K562 (cell line): ENCODE data around the gene NNAT. TPM values are rescaled to one million over a fixed set of nuclear protein-coding genes. Genes with fewer than 3 reads are reported as not detected.

Experiments
- ARHGAP35 ChIP-seq: fragments of 450-650 bp; IDR thresholded peaks from 2 replicates; pipeline ENCODE4 v1.6.1; 2018; ENCODE audit not compliant: partially characterized antibody
- ARID1B ChIP-seq: fragments of 450-650 bp; IDR thresholded peaks from 2 replicates; pipeline ENCODE4 v1.6.1; 2016; ENCODE audit warnings: antibody characterized with exemption, mild to moderate bottlenecking, inconsistent platforms
- ARID4B ChIP-seq: sonication (generic); formaldehyde crosslinking; IDR thresholded peaks from 2 replicates; pipeline ENCODE4 v1.8.0; 2022; ENCODE audit warnings: mild to moderate bottlenecking, missing genetic modification reagents
- C11orf30 ChIP-seq: fragments of 450-650 bp; IDR thresholded peaks from 2 replicates; pipeline ENCODE4 v1.6.1; 2016; ENCODE audit warnings: low read depth, mild to moderate bottlenecking
- CBFA2T3 ChIP-seq: fragments of 450-650 bp; IDR thresholded peaks from 2 replicates; pipeline ENCODE4 v1.6.1; 2017
- EHMT2 ChIP-seq: fragments of 450-650 bp; IDR thresholded peaks from 2 replicates; pipeline ENCODE4 v1.6.1; 2018; ENCODE audit warnings: antibody characterized with exemption
- EP300 ChIP-seq: IDR thresholded peaks from 2 replicates; pipeline ENCODE4 v1.6.1; 2012; ENCODE audit warnings: low read length, improper control_type of control experiment
- ETV5 ChIP-seq: sonication (generic); formaldehyde crosslinking; IDR thresholded peaks from 2 replicates; pipeline ENCODE4 v1.4.0; 2020; ENCODE audit warnings: low read depth, mild to moderate bottlenecking, missing genetic modification reagents
- FUS ChIP-seq: fragments of 200-400 bp; formaldehyde crosslinking; optimal IDR thresholded peaks from 2 replicates; pipeline ENCODE3; 2017; ENCODE audit warnings: low read depth, low read length
- IRF1 ChIP-seq: sonication (generic); formaldehyde crosslinking; IDR thresholded peaks from 2 replicates; pipeline ENCODE4 v1.8.0; 2022; ENCODE audit warnings: missing genetic modification reagents, mild to moderate bottlenecking, borderline replicate concordance
- JUNB ChIP-seq: fragments of 450-650 bp; formaldehyde crosslinking; conservative IDR thresholded peaks from 2 replicates; pipeline ENCODE4 v1.4.0; 2020; ENCODE audit warnings: mild to moderate bottlenecking
- NCOA6 ChIP-seq: fragments of 450-650 bp; IDR thresholded peaks from 2 replicates; pipeline ENCODE4 v1.6.1; 2017; ENCODE audit warnings: mild to moderate bottlenecking
- PURB ChIP-seq: sonication (generic); formaldehyde crosslinking; IDR thresholded peaks from 2 replicates; pipeline ENCODE4 v1.9.0; 2021; ENCODE audit warnings: low read depth, mild to moderate bottlenecking, missing genetic modification reagents
- RBM39 ChIP-seq: fragments of 200-400 bp; formaldehyde crosslinking; optimal IDR thresholded peaks from 2 replicates; pipeline ENCODE3; 2018; ENCODE audit warnings: low read depth, low read length
- RUNX1 ChIP-seq: sonication (generic); IDR thresholded peaks from 2 replicates; pipeline ENCODE4 v1.6.1; 2016; ENCODE audit warnings: antibody characterized with exemption, low read depth
- ZBTB34 ChIP-seq: fragments of 250-450 bp; sonication (Bioruptor Pico); IDR thresholded peaks from 2 replicates; pipeline ENCODE4 v1.8.0; 2021; ENCODE audit warnings: mild to moderate bottlenecking, moderate library complexity
- ZBTB5 ChIP-seq: fragments of 450-650 bp; IDR thresholded peaks from 2 replicates; pipeline ENCODE4 v1.6.1; 2017; ENCODE audit warnings: antibody characterized with exemption
- ZNF24 ChIP-seq: fragments of 450-650 bp; IDR thresholded peaks from 2 replicates; pipeline ENCODE4 v1.6.1; 2016
- ZNF253 ChIP-seq: fragments of 250-450 bp; sonication (Bioruptor Pico); conservative IDR thresholded peaks from 2 replicates; pipeline ENCODE4 v1.6.1; 2021; ENCODE audit warnings: mild to moderate bottlenecking
- ZNF583 ChIP-seq: fragments of 250-450 bp; sonication (Bioruptor Pico); IDR thresholded peaks from 2 replicates; pipeline ENCODE4 v1.4.0; 2020
- polyA plus RNA-seq, 8 experiments: library from polyadenylated mRNA; depleted of rRNA in 4 of 8; stranded (reverse) in 5 of 8; unstranded in 3 of 8; fragments of >200 nt; fragmentation: Nextera tagmentation in 2 of 8; fragmentation: Illumina TruSeq in 1 of 8; extraction: Ambion mirVana in 2 of 8; extraction: Trizol in 1 of 8; gene quantifications; 2 replicates each; pipeline versions ENCODE4 v1.2.1 to v1.2.3, GENCODE V29; 2011 to 2014; ENCODE audit warnings: inconsistent platforms in 1 of 8, missing spikeins in 1 of 8
- total RNA-seq, 7 experiments: library from RNA; depleted of rRNA in 6 of 7; stranded (reverse); fragments of >200 nt in 6 of 7; fragmentation: Illumina TruSeq in 2 of 7; extraction: Trizol in 2 of 7; gene quantifications; 2 replicates each; pipeline versions ENCODE4 v1.2.1 to v1.2.3, GENCODE V29; 2011 to 2021; ENCODE audit warnings: low replicate concordance in 1 of 7
- TF ChIP-seq, protein P1 (sequence below): fragments of 150-350 bp; conservative IDR thresholded peaks from 2 replicates; pipeline ENCODE4 v1.6.1; 2014; ENCODE audit warnings: low read length

Gene NNAT
- total and polyA plus RNA-seq, 9 of the 15 experiments (the other 6 are each of a cell fraction or from before 2014, with no cell fraction given), result 0.13 TPM; not detected in 8

GRCh38 chr20:37540001-37540400 lies 19.0 kb downstream of the NNAT start (continued):
- TF ChIP-seq ZBTB34 (CRISPR knock-in tag), result no peak
- TF ChIP-seq ARHGAP35, result no peak
- peak; percentile 45 for TF ChIP-seq CBFA2T3
- no peak for TF ChIP-seq EP300
- no peak for TF ChIP-seq PURB (CRISPR knock-in tag)
- TF ChIP-seq RUNX1, result no peak
- no peak for TF ChIP-seq C11orf30
- TF ChIP-seq RBM39, result no peak
- TF ChIP-seq, protein P1, sequence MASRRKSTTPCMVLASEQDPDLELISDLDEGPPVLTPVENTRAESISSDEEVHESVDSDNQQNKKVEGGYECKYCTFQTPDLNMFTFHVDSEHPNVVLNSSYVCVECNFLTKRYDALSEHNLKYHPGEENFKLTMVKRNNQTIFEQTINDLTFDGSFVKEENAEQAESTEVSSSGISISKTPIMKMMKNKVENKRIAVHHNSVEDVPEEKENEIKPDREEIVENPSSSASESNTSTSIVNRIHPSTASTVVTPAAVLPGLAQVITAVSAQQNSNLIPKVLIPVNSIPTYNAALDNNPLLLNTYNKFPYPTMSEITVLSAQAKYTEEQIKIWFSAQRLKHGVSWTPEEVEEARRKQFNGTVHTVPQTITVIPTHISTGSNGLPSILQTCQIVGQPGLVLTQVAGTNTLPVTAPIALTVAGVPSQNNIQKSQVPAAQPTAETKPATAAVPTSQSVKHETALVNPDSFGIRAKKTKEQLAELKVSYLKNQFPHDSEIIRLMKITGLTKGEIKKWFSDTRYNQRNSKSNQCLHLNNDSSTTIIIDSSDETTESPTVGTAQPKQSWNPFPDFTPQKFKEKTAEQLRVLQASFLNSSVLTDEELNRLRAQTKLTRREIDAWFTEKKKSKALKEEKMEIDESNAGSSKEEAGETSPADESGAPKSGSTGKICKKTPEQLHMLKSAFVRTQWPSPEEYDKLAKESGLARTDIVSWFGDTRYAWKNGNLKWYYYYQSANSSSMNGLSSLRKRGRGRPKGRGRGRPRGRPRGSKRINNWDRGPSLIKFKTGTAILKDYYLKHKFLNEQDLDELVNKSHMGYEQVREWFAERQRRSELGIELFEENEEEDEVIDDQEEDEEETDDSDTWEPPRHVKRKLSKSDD, result no peak
- TF ChIP-seq IRF1 (CRISPR knock-in tag), result no peak
- TF ChIP-seq ZNF253 (CRISPR knock-in tag), result no peak
- TF ChIP-seq FUS, result no peak
- no peak; the same call in 1 of the 2 replicates for TF ChIP-seq ARID1B
- no peak for TF ChIP-seq ZNF583 (CRISPR knock-in tag)
- TF ChIP-seq ZNF24, result no peak
- TF ChIP-seq EHMT2, result no peak
- no peak for TF ChIP-seq ARID4B (CRISPR knock-in tag)
- no peak for TF ChIP-seq NCOA6
- no peak for TF ChIP-seq ETV5 (CRISPR knock-in tag)
- no peak for TF ChIP-seq ZBTB5
- TF ChIP-seq JUNB (CRISPR knock-in tag), result no peak
